Activated CD4-positive, alpha-beta T cell treated with anti-CD3 and anti-CD28 coated beads for 1 hour (primary cell): ENCODE measurements around the gene CRYAB.

Source experiments
- DNase-seq: peaks from one replicate; pipeline ENCODE4 v3.0.0-alpha.2; 2020

CRYAB gene, protein sequence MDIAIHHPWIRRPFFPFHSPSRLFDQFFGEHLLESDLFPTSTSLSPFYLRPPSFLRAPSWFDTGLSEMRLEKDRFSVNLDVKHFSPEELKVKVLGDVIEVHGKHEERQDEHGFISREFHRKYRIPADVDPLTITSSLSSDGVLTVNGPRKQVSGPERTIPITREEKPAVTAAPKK

DNA sequence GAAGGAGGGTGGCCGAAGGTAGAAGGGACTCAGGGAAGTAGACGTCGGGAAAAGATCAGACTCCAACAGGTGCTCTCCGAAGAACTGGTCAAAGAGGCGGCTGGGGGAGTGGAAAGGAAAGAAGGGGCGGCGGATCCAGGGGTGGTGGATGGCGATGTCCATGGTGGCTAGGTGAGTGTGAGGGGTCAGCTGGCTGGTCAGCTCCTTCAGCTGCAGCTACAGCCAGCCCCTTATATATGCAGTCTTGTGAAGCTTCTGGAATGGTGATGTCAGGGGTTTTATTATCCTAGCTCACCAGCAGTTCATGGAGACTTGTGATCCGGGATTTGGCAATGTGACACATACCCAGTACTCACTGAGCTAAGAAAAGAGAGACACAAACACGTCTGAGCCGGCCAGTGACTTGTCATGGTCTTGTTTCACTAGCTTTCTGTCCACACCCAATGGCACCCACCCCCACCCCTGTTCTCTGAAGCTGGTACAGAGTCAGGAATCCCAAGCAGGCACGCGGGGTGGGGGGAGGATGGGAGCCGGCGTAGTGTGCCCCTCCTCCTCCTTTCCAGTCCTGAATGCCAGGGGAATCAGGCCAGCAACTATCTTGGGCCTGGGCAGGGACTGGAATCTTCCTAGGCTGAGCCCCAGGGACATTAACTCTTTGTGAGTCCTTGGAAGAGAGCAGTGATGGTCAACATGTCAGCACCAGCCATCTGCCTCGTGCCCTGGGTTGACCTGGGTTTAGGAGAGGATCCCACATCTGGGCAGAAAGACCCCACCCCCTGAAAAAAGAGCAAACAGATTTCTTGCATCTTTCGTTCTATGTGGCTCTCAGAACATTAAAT is at the start of gene CRYAB:
TSS of gene CRYAB (minus strand) at position 208 of the 839 bp plus-strand sequence. CDS start at position 162, 46 bp downstream.
- DNase-seq = no peak

DNA sequence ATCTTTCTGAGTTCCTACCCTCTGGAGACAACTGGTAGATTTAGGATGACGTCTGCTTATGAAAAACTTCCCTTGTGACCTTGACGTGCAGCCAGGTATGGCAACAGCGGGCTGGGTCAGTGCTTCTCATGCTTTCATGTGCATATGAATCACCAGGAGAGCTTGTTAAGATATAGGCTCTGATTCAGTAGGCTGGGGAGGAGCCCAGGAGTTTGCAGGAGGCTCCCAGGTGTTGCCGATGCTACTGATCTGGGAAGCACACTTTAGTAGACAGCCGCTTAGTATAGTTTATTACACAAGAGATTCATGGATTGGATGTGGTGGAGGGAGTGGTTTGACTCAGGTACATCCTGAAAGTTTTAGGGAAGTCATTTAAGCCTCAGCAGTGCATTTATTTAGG is 49.3 kb upstream of the CRYAB start:
- DNase-seq = no peak

DNA sequence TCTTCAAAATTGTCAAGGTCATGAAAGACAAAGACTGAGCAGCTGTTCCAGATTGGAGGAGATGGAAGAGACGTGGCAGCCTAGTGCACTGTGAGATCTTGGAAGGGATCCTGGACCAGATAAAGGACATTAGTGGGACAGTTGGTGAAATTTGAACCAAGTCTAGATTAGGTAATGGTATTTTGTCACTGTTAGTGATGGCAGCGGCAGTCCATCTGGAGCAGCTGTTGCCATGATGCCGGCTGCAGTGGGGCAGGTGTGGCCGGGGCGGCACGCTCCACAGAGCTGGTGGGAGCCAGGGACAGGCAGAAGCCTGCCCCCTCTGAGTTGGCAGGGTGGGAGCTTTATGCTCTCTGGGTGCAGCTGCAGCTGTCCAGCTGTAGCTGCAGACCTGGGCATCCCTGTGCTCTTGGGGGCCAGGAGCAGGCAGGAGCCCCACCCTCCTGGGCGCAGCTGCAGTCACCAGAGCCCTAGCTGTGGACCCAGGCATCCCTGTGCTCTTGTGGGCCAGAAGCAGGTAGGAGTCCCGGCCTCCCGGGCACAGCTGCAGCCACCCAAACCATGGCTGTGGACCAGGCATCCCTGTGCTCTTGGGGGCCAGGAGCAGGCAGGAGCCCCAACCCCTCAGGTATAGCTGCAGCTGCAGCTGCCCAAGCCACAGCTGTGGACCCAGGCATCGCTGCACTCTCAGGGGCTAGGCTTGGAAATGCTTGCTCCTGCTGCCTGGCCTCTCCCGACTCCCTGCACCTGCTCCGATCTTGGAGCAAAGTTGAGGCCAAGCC is 46.3 kb upstream of the CRYAB start:
- DNase-seq = no peak

DNA sequence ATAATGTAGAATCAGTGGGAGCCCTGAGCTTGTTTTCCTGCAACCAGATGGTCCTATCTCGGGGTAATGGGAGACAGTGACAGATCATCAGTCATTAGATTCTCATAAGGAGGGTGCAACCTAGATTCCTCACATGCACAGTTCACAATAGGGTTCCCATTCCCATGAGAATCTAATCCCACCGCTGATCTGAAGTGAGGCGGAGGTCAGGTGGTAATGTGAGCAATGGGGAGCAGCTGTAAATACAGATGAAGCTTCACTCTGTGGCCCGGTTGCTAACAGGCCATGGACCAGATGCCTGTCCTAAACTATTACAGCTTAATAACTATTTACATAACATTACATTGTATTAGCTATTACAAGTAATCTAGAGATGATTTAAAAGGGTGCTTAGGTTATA is 42.6 kb upstream of the CRYAB start:
- DNase-seq = no peak

DNA sequence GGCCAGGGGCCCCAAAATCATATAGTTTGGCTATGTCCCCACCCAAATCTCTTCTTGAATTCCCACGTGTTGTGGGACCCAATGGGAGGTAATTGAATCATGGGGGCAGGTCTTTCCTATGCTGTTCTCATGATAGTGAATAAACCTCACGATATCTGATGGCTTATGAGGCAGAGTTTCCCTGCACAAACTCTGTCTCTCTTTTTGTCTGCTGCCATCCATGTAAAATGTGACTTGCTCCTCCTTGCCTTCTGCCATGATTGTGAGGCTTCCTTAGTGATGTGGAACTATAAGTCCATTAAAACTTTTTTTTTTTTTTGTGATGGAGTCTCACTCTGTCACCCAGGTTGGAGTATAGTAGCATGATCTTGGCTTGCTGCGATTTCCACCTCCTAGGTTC is 40.0 kb upstream of the CRYAB start:
- no peak for DNase-seq

DNA sequence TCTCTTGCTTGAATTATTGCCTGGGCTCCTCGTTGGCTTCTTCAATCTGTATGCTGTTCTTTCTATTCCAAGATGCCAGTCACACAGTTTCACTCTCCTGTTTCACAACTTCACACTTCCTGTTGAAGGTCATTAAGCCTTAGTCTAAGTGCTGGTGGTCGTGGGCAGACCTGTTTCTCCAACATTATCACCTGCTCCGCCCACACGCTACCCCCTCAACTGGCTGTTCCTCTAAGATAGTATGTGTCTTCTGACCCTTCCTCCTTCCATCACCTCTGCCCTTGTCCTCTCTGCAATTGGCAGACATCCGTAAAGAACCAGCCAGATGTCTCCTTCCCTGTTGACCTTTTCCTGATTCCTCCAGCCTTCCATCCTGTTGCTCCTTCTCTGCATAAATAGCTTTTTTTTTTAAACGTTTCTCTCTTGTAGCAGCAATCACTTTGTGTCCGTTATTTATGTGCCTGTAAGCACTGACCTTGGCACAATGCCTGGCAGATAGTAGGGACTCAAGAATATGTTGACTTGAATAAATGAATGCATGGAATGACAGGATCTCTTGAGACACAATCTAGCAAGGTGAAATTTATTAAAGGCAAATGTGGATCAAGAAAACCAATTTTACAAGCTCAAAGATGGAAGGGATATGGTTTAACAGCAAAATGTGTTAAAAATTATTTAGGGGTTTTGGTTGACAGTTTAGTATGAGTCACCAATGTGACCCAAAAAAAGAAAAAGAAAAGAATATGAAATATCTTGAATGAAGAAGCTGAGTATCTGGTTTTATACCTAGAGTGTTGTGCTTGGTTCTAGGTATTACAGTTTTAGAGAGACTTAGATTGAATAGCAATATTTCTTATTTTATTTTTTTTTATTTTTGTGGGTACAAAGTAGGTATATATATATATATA is 38.2 kb upstream of the CRYAB start:
- no peak for DNase-seq

DNA sequence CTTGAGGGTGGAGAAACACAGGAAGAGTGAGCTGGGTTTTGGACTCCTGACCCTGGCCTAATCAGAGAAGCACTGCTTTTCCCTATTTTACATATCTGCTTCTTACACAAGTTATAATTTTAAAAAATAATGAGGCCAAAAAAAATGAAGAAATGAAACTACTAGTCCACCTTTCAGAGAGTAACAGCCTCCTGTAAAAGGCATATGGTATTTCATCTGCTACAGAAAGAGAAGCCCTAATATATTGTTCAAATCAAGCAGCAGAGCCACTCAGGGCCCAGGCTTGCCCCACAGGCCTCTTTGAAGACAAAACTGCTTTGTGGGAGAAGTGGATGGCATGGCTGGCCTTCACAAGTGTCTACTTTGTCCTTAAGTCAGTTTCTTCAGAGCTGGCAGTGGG is 35.6 kb upstream of the CRYAB start:
- DNase-seq = no peak

DNA sequence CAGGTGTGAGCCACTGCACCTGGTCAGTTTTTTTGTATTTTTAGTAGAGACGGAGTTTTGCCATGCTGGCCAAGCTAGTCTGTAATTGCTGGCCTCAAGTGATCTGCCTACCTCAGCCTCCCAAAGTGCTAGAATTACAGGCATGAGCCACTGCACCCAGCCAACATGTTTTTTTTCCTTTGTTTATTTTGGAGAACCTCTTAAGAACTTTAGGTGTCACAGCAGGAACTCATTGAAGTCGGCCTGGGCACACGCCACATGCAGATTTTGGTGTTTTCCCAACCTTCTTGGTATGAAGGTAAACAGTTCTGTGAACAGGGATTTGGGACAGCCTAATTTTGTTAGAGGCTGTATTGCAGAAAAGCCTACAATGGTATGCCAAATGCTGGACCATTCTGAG is 34.9 kb upstream of the CRYAB start:
- no peak for DNase-seq

DNA sequence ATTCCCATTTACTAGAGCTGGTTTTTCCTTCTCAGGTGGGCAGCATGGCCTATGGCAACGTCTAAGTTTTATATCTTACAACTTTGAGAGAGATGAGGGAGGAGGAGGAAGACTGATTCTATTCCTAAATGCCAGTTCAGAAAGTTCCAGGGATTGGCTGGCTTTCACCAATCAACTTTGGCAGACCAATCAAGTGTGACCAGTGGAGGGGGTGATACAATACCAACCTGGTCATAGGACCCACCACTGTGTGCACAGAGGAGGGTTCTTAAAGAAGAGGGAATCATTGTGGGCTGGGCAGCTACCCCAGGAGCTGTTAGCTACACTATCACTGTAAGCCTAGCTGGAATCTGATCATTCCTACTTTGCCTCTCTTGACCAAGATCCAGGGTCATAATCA is 33.6 kb upstream of the CRYAB start:
- no peak for DNase-seq

DNA sequence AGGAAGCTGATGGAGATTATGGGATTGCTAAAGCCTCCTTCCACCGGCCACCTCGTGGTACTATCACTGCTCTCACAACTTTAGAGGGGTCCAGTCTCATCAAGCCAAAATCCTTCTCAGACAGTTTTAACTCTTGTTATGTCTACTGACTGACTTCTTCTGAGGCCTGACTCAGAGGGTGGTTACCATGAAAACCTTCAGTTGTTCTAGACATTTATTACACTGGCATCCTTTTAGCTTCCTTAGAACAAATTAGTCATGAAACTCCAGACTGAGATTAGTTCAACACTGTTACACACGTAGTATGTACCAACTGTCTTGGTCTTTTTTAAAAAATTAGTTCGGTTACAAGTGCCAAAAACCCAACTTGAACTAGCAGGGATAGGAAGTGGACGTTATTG is 33.1 kb upstream of the CRYAB start:
- DNase-seq = no peak

DNA sequence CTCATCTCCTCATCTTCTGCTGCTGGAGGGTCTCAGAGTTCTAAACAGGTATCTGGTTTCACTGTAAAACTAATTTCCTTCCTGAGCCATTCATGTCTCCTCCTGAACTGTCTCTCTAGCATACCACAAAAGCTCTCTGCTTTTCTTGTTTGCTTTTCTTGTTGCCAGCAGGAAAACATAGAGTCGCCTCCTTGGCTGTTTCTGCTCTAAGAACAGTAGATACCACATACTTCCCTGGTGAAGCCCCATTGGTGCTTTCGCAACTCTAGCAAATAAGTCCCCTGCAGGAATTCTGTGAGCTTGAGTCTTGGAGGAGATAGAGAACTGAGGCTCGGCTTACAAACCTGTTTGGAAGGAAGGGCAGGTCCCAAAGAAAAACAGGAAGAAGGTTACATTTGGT is 32.6 kb upstream of the CRYAB start:
- no peak for DNase-seq

DNA sequence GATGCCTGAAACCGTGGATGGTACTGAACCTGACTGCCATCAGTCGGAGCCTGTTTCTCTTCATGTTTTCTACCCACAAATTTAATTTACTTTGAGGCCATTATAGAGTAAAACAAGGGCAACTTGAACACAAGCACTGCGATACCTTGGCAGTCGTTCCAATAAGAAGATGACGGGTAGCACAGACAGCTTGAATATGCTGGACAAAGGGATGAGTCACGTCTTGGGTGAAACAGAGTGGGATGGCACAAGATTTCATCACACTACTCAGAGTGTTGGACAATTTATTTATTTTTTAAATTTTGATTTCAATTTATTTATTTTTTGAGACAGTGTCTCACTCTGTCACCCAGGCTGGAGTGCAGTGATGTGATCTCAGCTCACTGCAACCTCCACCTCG is 31.3 kb upstream of the CRYAB start:
- no peak for DNase-seq

DNA sequence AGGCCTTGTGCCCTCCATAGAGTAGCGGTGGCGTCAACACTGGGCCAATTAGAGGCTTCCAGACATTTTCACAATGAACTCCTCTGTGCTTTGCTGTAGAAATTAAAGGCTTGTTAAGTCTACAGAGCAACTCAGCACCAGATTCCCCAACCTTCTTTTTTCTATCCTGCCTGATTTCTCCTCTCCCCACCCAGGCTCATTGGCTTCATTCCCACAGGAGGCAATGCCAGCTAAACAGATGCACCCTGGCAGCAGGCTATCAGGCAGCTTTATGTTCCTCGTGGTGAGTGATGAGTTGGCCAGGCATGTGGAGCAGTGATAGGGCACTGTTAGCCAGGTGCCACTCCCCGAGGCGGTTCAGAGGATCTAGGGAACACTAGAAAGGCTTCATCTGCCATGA is 30.4 kb upstream of the CRYAB start:
- DNase-seq = no peak

DNA sequence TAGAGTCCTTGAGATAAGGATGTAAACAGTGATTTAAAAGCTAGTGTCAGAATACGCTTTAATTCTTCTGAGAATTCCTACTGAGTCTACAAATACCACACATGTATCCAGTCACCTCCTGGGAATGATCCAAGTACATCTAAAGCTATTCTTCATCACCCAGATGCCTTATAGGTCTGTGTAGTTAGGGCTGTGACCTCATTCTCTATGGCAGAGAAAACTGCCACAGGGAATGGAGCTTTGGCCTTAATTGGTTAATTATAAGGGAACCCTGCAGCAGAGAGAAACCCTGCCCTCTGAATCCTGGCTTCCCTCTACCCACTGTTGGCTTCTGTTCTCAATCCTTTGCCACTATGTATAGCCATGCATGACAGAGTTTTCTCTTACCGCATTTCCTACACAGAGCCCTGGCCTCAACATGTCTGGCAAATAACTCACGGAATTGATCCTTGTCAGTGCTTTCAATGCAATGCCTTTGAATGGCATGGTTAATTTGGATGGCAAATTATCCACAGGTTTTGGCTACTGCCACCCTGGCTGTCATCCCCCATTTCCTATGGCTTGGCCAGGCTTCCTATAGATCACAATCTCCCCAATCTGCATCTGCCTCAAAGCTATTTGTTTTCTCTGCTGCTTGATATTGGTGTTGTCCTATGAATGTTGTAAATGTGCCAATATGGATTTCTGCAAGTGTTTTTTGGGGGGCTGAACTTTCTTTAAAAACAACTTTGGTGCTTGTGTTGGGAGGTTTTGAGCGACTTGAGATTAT is 28.4 kb upstream of the CRYAB start:
- no peak for DNase-seq

DNA sequence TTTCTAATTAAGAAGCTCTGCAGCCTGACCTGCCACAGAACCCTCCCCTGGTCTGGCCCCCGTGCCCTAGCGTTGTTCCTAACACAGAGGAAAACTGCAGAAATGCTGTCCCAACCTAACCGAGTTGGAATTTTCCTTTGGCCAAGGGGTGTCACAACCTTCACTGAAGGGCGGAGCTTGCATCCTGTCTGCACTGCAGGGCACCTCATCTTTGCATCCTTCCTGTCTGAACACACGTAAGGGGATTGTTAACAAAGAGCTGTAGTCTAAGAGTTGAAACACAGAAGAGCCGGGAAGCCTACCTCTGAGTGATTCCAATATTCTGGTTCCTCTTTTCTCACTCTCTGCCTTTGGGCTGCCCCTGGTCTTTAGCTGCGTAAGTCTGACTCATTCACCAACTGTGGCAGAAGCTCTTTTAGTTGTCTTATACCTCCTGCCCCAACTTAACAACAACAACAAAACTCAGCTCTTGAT is 27.2 kb upstream of the CRYAB start:
- no peak for DNase-seq

DNA sequence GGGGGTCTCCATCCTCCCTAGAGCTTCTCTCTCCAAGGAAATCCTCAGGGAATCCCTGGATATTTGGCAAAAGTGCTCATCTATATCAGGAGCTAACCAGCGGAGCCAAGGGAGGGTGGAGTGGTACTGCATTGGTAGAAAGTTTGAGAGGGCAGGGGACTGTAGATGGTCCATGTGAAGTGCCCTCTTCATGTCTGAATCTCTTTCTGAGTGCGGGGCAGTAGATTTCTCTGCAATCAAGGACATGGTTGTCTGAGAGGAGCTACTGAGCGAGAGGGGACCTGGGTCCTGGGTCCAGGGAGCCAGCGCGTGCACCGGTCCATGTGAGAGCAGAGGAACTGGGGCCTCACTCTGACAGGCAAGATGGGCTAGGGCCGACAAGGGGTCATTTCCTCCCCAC is 26.3 kb upstream of the CRYAB start:
- DNase-seq = no peak

DNA sequence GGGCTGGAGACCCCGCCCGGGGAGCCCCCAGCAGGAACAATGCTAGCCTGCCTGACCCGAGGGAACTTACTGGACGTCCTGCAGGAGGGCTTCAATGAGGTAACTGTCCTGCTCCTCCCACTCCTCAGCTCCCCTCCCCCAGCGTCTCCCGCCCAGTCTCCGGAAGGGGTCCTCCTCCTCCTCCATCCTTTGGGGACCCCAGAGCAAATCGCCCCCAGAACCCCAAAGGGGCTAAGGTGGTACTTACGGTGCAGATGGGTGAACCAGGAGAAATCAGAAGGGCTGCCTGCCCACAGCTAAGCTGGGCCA is 25.8 kb upstream of the CRYAB start:
- no peak for DNase-seq

DNA sequence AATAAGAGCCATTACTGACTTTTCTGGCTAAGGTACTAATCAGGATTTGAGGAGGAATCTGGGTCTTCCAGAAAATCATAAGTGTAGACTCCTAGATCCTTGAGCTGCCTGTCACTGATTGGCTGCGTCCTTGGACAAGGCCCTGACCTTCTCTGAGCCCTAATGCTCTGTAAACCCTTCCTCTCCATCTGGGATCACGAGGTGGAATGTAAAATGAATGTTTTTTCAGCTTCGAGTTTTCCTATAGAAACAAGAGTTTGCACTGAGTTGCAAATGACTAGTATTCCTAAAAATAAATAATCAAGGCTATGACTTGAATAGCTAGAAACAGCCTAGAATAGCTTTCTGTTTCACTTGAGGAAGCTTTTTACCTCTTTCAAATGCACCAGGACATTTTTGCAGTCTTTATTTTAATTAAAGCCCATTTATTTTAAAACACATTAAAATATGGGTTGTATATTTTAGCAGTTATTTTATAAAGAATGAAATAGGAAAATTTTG is 24.5 kb upstream of the CRYAB start:
- DNase-seq = no peak

DNA sequence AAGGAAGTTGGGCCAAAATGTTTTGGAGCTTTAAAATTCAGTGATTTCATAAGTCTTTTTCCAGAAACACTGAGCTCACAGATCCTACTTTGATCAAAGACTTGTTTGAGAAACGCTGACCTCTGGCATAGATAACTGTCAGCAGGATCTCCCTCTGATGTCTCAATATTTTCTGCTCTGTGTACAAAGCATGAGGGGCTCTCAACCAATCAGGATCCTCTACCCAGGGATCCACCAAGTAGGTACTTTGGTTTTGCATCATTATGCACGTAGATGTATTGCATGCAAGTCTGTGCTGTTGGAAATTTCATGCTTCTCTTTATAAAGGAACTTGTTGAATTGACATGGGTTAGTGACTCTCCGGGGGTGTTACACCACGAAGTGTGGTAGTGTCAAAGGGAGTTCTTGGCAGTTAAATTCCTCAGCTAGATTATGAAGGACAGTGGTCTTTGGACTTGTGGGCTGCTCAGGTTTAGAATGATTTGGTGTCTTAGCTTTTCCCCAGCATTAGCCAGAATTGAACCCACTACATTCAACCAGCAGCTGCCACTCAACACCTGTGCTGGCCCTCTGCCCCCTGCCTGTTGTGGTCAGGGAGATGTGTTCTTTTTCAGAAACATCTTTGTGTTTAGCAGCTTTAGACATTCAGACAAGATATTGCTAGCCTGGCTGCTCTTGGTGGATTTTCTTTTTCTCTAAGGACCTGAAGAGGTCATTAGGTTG is 23.9 kb upstream of the CRYAB start:
- DNase-seq = no peak

DNA sequence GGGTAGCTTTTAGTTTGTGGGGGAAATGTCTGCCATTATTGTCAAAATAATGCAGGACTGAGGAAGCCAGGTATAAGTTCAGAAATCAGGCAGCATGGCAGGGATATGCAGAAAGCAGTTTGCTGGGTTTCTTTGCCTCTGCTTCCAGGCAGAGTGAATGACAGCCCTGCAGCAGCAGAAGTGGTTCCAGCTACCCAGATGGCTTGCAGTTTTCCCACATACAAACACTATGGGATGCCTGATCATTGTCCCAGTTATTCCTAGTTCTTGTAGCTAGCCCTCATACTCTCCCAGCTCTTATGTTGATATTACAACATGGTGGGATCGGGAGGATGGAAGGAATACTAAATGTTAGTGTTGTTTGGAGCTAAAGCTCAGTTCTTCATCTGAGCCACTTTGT is 22.7 kb upstream of the CRYAB start:
- no peak for DNase-seq

DNA sequence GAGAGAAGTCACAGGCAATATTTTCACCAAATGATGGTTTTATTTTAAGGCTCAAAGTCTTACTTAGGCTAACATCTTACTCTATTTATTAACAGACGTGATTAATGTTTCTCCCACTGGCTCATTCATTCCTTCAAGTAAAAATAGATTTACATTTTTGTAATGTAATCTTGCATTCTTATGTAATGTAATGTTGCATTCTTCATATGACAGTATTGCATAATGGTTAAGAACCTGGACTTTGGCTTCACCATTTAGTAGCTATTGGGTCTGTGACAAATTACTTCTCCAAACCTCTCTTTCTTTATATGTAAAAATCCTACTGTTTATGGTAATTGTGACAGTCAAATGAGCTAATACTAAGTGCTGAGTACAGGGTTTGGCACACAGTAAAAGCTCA is 22.3 kb upstream of the CRYAB start:
- DNase-seq = no peak
